IMR-90 (cell line): Measurements from ENCODE around the gene ZNF507. TPM values are rescaled to one million over a fixed set of nuclear protein-coding genes. Genes with fewer than 3 reads are reported as not detected.

ENCODE experiments used
- ATAC-seq: fragments of 200-7000 bp; cut with Tn5 transposase; 2 replicates; pipeline ENCODE4 v1.9.1; 2020; ENCODE audit warnings: low read depth, mild to moderate bottlenecking, moderate library complexity
- BruUV-seq: library from RNA; stranded (reverse); fragments of 400-500 nt; replicated peaks from 2 replicates; lab custom pipeline; 2021; lab: Mats Ljungman, UMichigan
- CTCF ChIA-PET: fragments of 300-600 bp; formaldehyde crosslinking; extraction: SDS; loops from one replicate; lab custom pipeline; 2021; ENCODE audit warnings: antibody characterized with exemption; lab: Yijun Ruan, JAX
- POLR2A ChIA-PET: fragments of 300-600 bp; sonication (Branson Sonifier 250); formaldehyde crosslinking; loops from one replicate; lab custom pipeline; 2022; ENCODE audit warnings: antibody characterized with exemption; ENCODE audit not compliant: unreplicated experiment; lab: Charles Lee
- DNase-seq: peaks from one replicate; pipeline ENCODE4 v3.0.0; 2013
- H2AFZ ChIP-seq: replicated peaks from 2 replicates; pipeline ENCODE3; 2013; ENCODE audit warnings: low read length, mild to moderate bottlenecking; ENCODE audit not compliant: poor library complexity
- H2AK5ac ChIP-seq: 2 replicates; pipeline ENCODE4 v1.6.1; 2013; ENCODE audit warnings: low read depth, low read length, inconsistent platforms
- H2AK9ac ChIP-seq: replicated peaks from 2 replicates; pipeline ENCODE3; 2013; ENCODE audit warnings: mild to moderate bottlenecking, low read depth, low read length, moderate library complexity; ENCODE audit not compliant: poor library complexity
- H2BK120ac ChIP-seq: 2 replicates; pipeline ENCODE4 v1.6.1; 2013; ENCODE audit warnings: low read depth, low read length, inconsistent platforms
- H2BK15ac ChIP-seq: 3 replicates; pipeline ENCODE4 v1.6.1; 2013; ENCODE audit warnings: low read depth, low read length, inconsistent platforms
- H2BK20ac ChIP-seq: 2 replicates; pipeline ENCODE4 v1.6.1; 2013; ENCODE audit warnings: low read depth, mild to moderate bottlenecking, inconsistent platforms, low read length, moderate library complexity
- H2BK5ac ChIP-seq: 2 replicates; pipeline ENCODE4 v1.6.1; 2013; ENCODE audit warnings: mild to moderate bottlenecking, low read depth, low read length, inconsistent platforms; ENCODE audit not compliant: poor library complexity, severe bottlenecking
- H3K14ac ChIP-seq: replicated peaks from 2 replicates; pipeline ENCODE4 v1.6.1; 2013; ENCODE audit warnings: low read depth, low read length, inconsistent platforms
- H3K18ac ChIP-seq: 2 replicates; pipeline ENCODE4 v1.6.1; 2013; ENCODE audit warnings: low read depth, low read length, control low read depth
- H3K23ac ChIP-seq: 2 replicates; pipeline ENCODE4 v1.6.1; 2013; ENCODE audit warnings: low read depth, low read length, inconsistent platforms
- H3K27ac ChIP-seq: 2 replicates; pipeline ENCODE4 v1.5.1; 2013; ENCODE audit warnings: mild to moderate bottlenecking, control low read depth, low read length; ENCODE audit not compliant: insufficient read depth
- H3K27me3 ChIP-seq: 2 replicates; pipeline ENCODE4 v1.6.1; 2013; ENCODE audit warnings: low read length; ENCODE audit not compliant: control insufficient read depth, insufficient read depth
- H3K36me3 ChIP-seq: 2 replicates; pipeline ENCODE4 v1.6.1; 2013; ENCODE audit warnings: low read length, mixed read lengths; ENCODE audit not compliant: control insufficient read depth, insufficient read depth
- H3K4ac ChIP-seq: 2 replicates; pipeline ENCODE4 v1.6.1; 2013; ENCODE audit warnings: low read depth, low read length, inconsistent platforms
- H3K4me1 ChIP-seq: 2 replicates; pipeline ENCODE4 v1.6.1; 2013; ENCODE audit warnings: low read length, mixed read lengths; ENCODE audit not compliant: control insufficient read depth, insufficient read depth
- H3K4me2 ChIP-seq: 2 replicates; pipeline ENCODE4 v1.6.1; 2013; ENCODE audit warnings: low read depth, mild to moderate bottlenecking, control low read depth, low read length, moderate library complexity
- H3K4me3 ChIP-seq: 2 replicates; pipeline ENCODE4 v1.5.1; 2013; ENCODE audit warnings: low read depth, mild to moderate bottlenecking, control low read depth, low read length, moderate library complexity; ENCODE audit not compliant: insufficient read depth
- H3K56ac ChIP-seq: 2 replicates; pipeline ENCODE4 v1.6.1; 2013; ENCODE audit warnings: low read length, inconsistent platforms; ENCODE audit not compliant: insufficient read depth; ENCODE audit errors: extremely low read depth
- H3K79me1 ChIP-seq, 2 experiments: 2 replicates each; pipeline ENCODE4 v1.6.1; 2013; ENCODE audit warnings: low read length in 2 of 2, inconsistent platforms in 1 of 2, low read depth in 1 of 2
- H3K9ac ChIP-seq: 2 replicates; pipeline ENCODE4 v1.6.1; 2013; ENCODE audit warnings: low read depth, low read length, control low read depth
- H3K9me1 ChIP-seq: 2 replicates; pipeline ENCODE4 v1.6.1; 2013; ENCODE audit warnings: low read length, inconsistent platforms; ENCODE audit not compliant: insufficient read depth
- H3K9me3 ChIP-seq: 2 replicates; pipeline ENCODE4 v1.6.1; 2013; ENCODE audit warnings: low read length; ENCODE audit not compliant: control insufficient read depth, insufficient read depth
- H4K20me1 ChIP-seq: 2 replicates; pipeline ENCODE4 v1.6.1; 2013; ENCODE audit warnings: low read length, inconsistent platforms; ENCODE audit not compliant: insufficient read depth
- H4K5ac ChIP-seq: 2 replicates; pipeline ENCODE4 v1.6.1; 2013; ENCODE audit warnings: mild to moderate bottlenecking, low read depth, low read length, control low read depth
- H4K8ac ChIP-seq, 2 experiments: 2 replicates each; pipeline ENCODE4 v1.6.1; 2013; ENCODE audit warnings: low read depth in 2 of 2, low read length in 2 of 2, control low read depth in 1 of 2, inconsistent platforms in 1 of 2
- H4K91ac ChIP-seq: 2 replicates; pipeline ENCODE4 v1.6.1; 2013; ENCODE audit warnings: low read depth, low read length, inconsistent platforms; ENCODE audit not compliant: insufficient read depth
- FOS ChIP-seq: fragments of 150-350 bp; IDR thresholded peaks from 2 replicates; pipeline ENCODE4 v1.6.1; 2016; ENCODE audit warnings: low read depth, low read length
- MAZ ChIP-seq: IDR thresholded peaks from 2 replicates; pipeline ENCODE4 v1.6.1; 2012; ENCODE audit warnings: low read depth, mild to moderate bottlenecking, low read length, improper control_type of control experiment, moderate library complexity, borderline replicate concordance
- MXI1 ChIP-seq: IDR thresholded peaks from 2 replicates; pipeline ENCODE4 v1.6.1; 2012; ENCODE audit warnings: low read depth, mild to moderate bottlenecking, low read length, moderate library complexity, borderline replicate concordance
- NFE2L2 ChIP-seq: fragments of 150-350 bp; IDR thresholded peaks from 2 replicates; pipeline ENCODE4 v1.6.1; 2016; ENCODE audit warnings: low read depth, mild to moderate bottlenecking, low read length
- RCOR1 ChIP-seq: IDR thresholded peaks from 2 replicates; pipeline ENCODE4 v1.6.1; 2012; ENCODE audit warnings: mild to moderate bottlenecking, low read length, improper control_type of control experiment; ENCODE audit not compliant: insufficient replicate concordance
- RFX5 ChIP-seq: IDR thresholded peaks from 2 replicates; pipeline ENCODE4 v1.8.0; 2012; ENCODE audit warnings: low read depth, mild to moderate bottlenecking, low read length, moderate library complexity
- SMC3 ChIP-seq: fragments of 150-350 bp; IDR thresholded peaks from 2 replicates; pipeline ENCODE4 v1.6.1; 2016; ENCODE audit warnings: low read depth, mild to moderate bottlenecking, antibody characterized with exemption, low read length, moderate library complexity
- WGBS, 2 experiments: methylation state at CpG; one replicate each; pipeline versions ENCODE4 v1.1.5 to v1.1.7; 2013; ENCODE audit warnings: missing lambda C conversion rate in 2 of 2; ENCODE audit not compliant: insufficient read length in 1 of 2; ENCODE audit errors: extremely low coverage in 2 of 2; 5-methylcytosine and 5-hydroxymethylcytosine counted together
- dilution Hi-C: fragments of 300-500 bp; cut with HindIII; formaldehyde crosslinking; loops from one replicate; pipeline ENCODE4 v1.14.3; 2018; ENCODE audit warnings: low sequenced_read_pairs; ENCODE audit not compliant: unreplicated experiment
- in situ Hi-C: fragments of 300-500 bp; cut with MboI; formaldehyde crosslinking; loops from 3 replicates; pipeline ENCODE4 v1.14.3; 2019; ENCODE audit warnings: low sequenced_read_pairs, inconsistent platforms, mixed read lengths
- intact Hi-C: fragments of 100-400 bp; cut with micrococcal nuclease; formaldehyde crosslinking; loops from 2 replicates; pipeline ENCODE4 v1.10.0; 2022
- polyA plus RNA-seq, 3 experiments: library from polyadenylated mRNA; depleted of rRNA; stranded (reverse); fragments of >200 nt; gene quantifications; 2 replicates each; pipeline ENCODE4 v1.2.3, GENCODE V29; 2012; ENCODE audit warnings: low replicate concordance in 1 of 3
- total RNA-seq: library from RNA; depleted of rRNA; stranded (reverse); fragments of >200 nt; gene quantifications from 2 replicates; pipeline ENCODE4 v1.2.3, GENCODE V29; 2012
- TF ChIP-seq, protein P1 (sequence below): fragments of 150-350 bp; IDR thresholded peaks from 2 replicates; pipeline ENCODE4 v1.6.1; 2016; ENCODE audit warnings: low read depth, mild to moderate bottlenecking, low read length, moderate library complexity, borderline replicate concordance

The ZNF507 gene
- total and polyA plus RNA-seq, 2 of the 4 experiments (the other 2 are of a cell fraction): 9.6 to 19.9 TPM

DNA sequence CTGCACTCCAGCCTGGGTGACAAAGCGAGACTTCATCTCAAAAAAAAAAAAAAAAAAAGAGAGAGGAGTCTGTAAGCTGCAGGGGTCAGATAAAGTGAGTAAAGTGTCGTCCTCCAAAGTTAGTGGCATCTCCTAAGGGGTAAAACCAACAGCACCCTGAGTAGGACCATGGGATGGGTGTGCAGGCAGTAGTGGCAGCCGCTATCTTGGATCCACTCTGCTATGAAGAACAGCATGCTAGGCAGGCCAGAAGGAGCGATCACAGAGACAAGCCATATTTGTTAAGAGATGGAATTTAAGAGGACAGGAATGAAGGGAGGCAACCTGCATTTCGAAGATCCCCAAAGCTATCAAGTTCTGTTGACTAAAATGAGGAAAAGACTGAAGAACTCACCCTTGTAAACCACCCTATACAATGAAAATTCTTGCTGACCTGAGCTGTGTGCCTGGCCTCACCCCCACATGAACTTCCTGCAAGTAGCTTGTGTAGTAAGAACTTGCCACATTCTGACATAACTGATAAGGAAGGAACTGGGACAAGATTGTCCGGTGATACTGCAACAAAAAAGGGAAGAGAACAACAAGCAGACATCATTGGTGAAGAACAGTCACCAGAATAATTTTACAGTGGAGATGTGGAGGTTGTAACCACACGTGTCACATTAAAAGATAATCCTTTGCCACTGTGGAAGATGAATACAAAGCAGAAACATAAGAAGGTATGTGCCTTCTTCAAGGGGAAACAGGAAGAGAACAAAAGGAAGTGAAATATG is 76.4 kb downstream of the ZNF507 start:
- H2AK9ac ChIP-seq: no peak overlapping the region
- no peak overlapping the region for H3K4ac ChIP-seq
- no peak for ATAC-seq
- no TSS peak for BruUV-seq
- no peak overlapping the region for H3K27ac ChIP-seq
- no peak for DNase-seq
- H3K23ac ChIP-seq: no peak overlapping the region
- H4K91ac ChIP-seq: no peak overlapping the region
- H4K20me1 ChIP-seq: no peaks in the 10 kb centered on the region
- no peak overlapping the region for H4K8ac ChIP-seq
- H2BK120ac ChIP-seq: no peak overlapping the region
- H2BK20ac ChIP-seq: no peak overlapping the region
- H3K4me3 ChIP-seq: no peak overlapping the region
- no peaks in the 10 kb centered on the region for H3K4me1 ChIP-seq
- no peaks in the 10 kb centered on the region; the same call in 1 of the 2 replicates for H3K9me1 ChIP-seq
- no peaks in the 10 kb centered on the region for H3K9me3 ChIP-seq
- no peak overlapping the region for H3K18ac ChIP-seq
- dilution Hi-C loops: no loop called here
- H2AK5ac ChIP-seq: no peak overlapping the region
- H2BK5ac ChIP-seq: no peak overlapping the region
- H3K27me3 ChIP-seq: no peaks in the 10 kb centered on the region
- no peak overlapping the region for H3K14ac ChIP-seq
- TF ChIP-seq MXI1 (no peak), RFX5 (no peak), NFE2L2 (no peak), RCOR1 (no peak), SMC3 (no peak), FOS (no peak), MAZ (no peak)
- TF ChIP-seq, protein P1, sequence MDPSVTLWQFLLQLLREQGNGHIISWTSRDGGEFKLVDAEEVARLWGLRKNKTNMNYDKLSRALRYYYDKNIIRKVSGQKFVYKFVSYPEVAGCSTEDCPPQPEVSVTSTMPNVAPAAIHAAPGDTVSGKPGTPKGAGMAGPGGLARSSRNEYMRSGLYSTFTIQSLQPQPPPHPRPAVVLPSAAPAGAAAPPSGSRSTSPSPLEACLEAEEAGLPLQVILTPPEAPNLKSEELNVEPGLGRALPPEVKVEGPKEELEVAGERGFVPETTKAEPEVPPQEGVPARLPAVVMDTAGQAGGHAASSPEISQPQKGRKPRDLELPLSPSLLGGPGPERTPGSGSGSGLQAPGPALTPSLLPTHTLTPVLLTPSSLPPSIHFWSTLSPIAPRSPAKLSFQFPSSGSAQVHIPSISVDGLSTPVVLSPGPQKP: no peak
- in situ Hi-C loops: no loop called here
- H4K5ac ChIP-seq: no peak overlapping the region
- peaks cover 8 to 14% of the 10 kb centered on the region in 2 experiments; a peak in 3 of 4 replicates for H3K79me1 ChIP-seq
- peaks cover 19% of the 10 kb centered on the region for H3K36me3 ChIP-seq
- 50% methylated on average over 2 of the region's 7 CpGs; no CpG with 5 or more reads in 1 of the 2 experiments for WGBS, 2 experiments
- intact Hi-C loops: no loop called here
- CTCF ChIA-PET: interaction anchor here (0.6 kb wide), 1 partner anchor 444 kb away, joined by 3 read pairs; no protein-coding TSS in a partner anchor
- H3K9ac ChIP-seq: no peak overlapping the region
- POLR2A ChIA-PET: interaction anchor here (0.9 kb wide), 1 partner anchor 16 kb away, joined by 3 read pairs; the partner anchor contains the start of gene DPY19L3
- H2AFZ ChIP-seq: no peak overlapping the region
- no peak overlapping the region for H3K56ac ChIP-seq
- no peak overlapping the region for H2BK15ac ChIP-seq
- no peak overlapping the region for H3K4me2 ChIP-seq
